IPS-NIHi7 (cell line): ENCODE results near the gene C1GALT1C1.
"Not testable (repeated sequence)": the region's sequence is repeated elsewhere in the genome, so short reads cannot be mapped to it uniquely, and the experiment has no call there.

Experiments
- DNase-seq: peaks from one replicate; pipeline ENCODE4 v3.0.0; 2012; ENCODE audit warnings: mixed read lengths; ENCODE audit errors: extremely low spot score

The C1GALT1C1 gene

GRCh38 chrX:120629667-120630537 lies at the start of gene C1GALT1C1:
Gene C1GALT1C1, minus strand, starts transcription at chrX:120630054. Its CDS starts 2,888 bp downstream, at chrX:120627166.
- peak; percentile 74 for DNase-seq

GRCh38 chrX:120677004-120677652 lies 47.3 kb upstream of the C1GALT1C1 start:
- no peak for DNase-seq

- no peak for DNase-seq
Observed at GRCh38 chrX:120672841-120673530, 43.1 kb upstream of the C1GALT1C1 start.

- no peak for DNase-seq
Observed at GRCh38 chrX:120672389-120672788, 42.5 kb upstream of the C1GALT1C1 start.

GRCh38 chrX:120671963-120672362 lies 42.1 kb upstream of the C1GALT1C1 start:
- DNase-seq: no peak

GRCh38 chrX:120668357-120668756 lies 38.5 kb upstream of the C1GALT1C1 start:
- no peak for DNase-seq

- DNase-seq: not testable (repeated sequence)
Observed at GRCh38 chrX:120664535-120664934, 34.7 kb upstream of the C1GALT1C1 start.

GRCh38 chrX:120664081-120664480 lies 34.2 kb upstream of the C1GALT1C1 start:
- DNase-seq: no peak

GRCh38 chrX:120662662-120663061 lies 32.8 kb upstream of the C1GALT1C1 start:
- DNase-seq: no peak

- no peak for DNase-seq
Observed at GRCh38 chrX:120660637-120661036, 30.8 kb upstream of the C1GALT1C1 start.

GRCh38 chrX:120653000-120653399 lies 23.1 kb upstream of the C1GALT1C1 start:
- no peak for DNase-seq

- not testable (repeated sequence) for DNase-seq
Observed at GRCh38 chrX:120652256-120652655, 22.4 kb upstream of the C1GALT1C1 start.

- no peak for DNase-seq
Observed at GRCh38 chrX:120647127-120647526, 17.3 kb upstream of the C1GALT1C1 start.

- no peak for DNase-seq
Observed at GRCh38 chrX:120642871-120643270, 13.0 kb upstream of the C1GALT1C1 start.

GRCh38 chrX:120638619-120639018 lies 8.8 kb upstream of the C1GALT1C1 start:
- DNase-seq: no peak

- DNase-seq: no peak
Observed at GRCh38 chrX:120625371-120625770, 4.5 kb downstream of the C1GALT1C1 start.

GRCh38 chrX:120617996-120618630 lies 11.7 kb downstream of the C1GALT1C1 start:
- no peak for DNase-seq

GRCh38 chrX:120614816-120615215 lies 15.0 kb downstream of the C1GALT1C1 start:
- DNase-seq: no peak

- DNase-seq: no peak
Observed at GRCh38 chrX:120612086-120612485, 17.8 kb downstream of the C1GALT1C1 start.

- DNase-seq: peak; percentile 13
Observed at GRCh38 chrX:120604361-120604782, 25.5 kb downstream of the C1GALT1C1 start.

- DNase-seq: peak; percentile 73
Observed at GRCh38 chrX:120603707-120604360, 26.0 kb downstream of the C1GALT1C1 start, which contains the start of gene MCTS1. Gene MCTS1, plus strand, starts transcription at chrX:120604101. Its CDS starts 136 bp downstream, at chrX:120604237.
